ENCODE data around the gene LSAMP. TPM values are rescaled to one million over a fixed set of nuclear protein-coding genes. Genes with fewer than 3 reads are reported as not detected.

The LSAMP gene
- total RNA-seq, 2 donors from 2014 or later = 1.9 to 5.4 TPM

GRCh38 chr3:115862099-115862498, 583.2 kb downstream of the LSAMP start:
- no peaks in the 10 kb centered on the region for H3K9me3 ChIP-seq
- H3K27ac ChIP-seq = no peak overlapping the region
- no peak for DNase-seq (ENCODE audit: low spot score)
- no peaks in the 10 kb centered on the region for H3K36me3 ChIP-seq
- TF ChIP-seq, protein P1, sequence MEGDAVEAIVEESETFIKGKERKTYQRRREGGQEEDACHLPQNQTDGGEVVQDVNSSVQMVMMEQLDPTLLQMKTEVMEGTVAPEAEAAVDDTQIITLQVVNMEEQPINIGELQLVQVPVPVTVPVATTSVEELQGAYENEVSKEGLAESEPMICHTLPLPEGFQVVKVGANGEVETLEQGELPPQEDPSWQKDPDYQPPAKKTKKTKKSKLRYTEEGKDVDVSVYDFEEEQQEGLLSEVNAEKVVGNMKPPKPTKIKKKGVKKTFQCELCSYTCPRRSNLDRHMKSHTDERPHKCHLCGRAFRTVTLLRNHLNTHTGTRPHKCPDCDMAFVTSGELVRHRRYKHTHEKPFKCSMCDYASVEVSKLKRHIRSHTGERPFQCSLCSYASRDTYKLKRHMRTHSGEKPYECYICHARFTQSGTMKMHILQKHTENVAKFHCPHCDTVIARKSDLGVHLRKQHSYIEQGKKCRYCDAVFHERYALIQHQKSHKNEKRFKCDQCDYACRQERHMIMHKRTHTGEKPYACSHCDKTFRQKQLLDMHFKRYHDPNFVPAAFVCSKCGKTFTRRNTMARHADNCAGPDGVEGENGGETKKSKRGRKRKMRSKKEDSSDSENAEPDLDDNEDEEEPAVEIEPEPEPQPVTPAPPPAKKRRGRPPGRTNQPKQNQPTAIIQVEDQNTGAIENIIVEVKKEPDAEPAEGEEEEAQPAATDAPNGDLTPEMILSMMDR (IDR thresholded peaks at IDR 0.05) = no peak
- H3K27me3 ChIP-seq (replicated peaks; ENCODE audit: insufficient read depth) = no peaks in the 10 kb centered on the region
- H3K4me1 ChIP-seq (ENCODE audit: control insufficient read depth in 1 of 2, low read depth in 2 of 2) = no peaks in the 10 kb centered on the region
- H3K4me3 ChIP-seq = no peak overlapping the region
- ATAC-seq (ENCODE audit: insufficient number of reproducible peaks, low FRiP score, low read depth) = no peak

GRCh38 chr3:115861166-115861733, 584.0 kb downstream of the LSAMP start:
- DNase-seq (ENCODE audit: low spot score) (no peak), ATAC-seq (ENCODE audit: insufficient number of reproducible peaks, low FRiP score, low read depth) (no peak)
- TF ChIP-seq, protein P1 (IDR thresholded peaks at IDR 0.05) = no peak

DNA sequence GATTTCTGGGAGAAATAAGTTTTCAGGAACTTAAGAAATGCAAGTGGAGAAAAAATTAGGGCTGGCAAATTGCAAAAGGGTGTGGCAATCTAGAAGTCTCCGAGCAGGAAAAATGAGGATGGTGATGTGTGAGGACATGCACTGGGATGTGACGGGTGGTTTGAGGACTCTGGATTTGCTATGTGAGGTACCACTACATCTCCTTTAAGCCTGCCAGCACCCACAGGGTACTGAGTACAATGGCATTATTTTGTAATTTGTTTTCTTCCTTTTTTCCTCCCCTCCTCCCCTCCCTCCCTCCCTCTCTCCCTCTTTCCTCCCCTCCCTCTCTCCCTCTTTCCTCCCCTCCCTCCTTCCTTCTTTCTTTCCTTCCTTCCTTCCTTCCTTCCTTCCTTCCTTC, 584.5 kb downstream of the LSAMP start:
- H3K27ac ChIP-seq = no peak overlapping the region
- no peaks in the 10 kb centered on the region for H3K27me3 ChIP-seq (replicated peaks; ENCODE audit: insufficient read depth)
- no peaks in the 10 kb centered on the region for H3K9me3 ChIP-seq
- H3K4me3 ChIP-seq = no peak overlapping the region
- TF ChIP-seq, protein P1 (IDR thresholded peaks at IDR 0.05) = no peak
- H3K36me3 ChIP-seq = no peaks in the 10 kb centered on the region
- ATAC-seq (ENCODE audit: insufficient number of reproducible peaks, low FRiP score, low read depth) = no peak
- H3K4me1 ChIP-seq (ENCODE audit: control insufficient read depth in 1 of 2, low read depth in 2 of 2) = no peaks in the 10 kb centered on the region
- DNase-seq (ENCODE audit: low spot score) = no peak

More at GRCh38 chr3:115861166-115861733, 584.0 kb downstream of the LSAMP start:
- Histone ChIP-seq H3K36me3 (no peaks in the 10 kb centered on the region), H3K4me1 (ENCODE audit: control insufficient read depth in 1 of 2, low read depth in 2 of 2) (no peaks in the 10 kb centered on the region), H3K27ac (no peak overlapping the region), H3K9me3 (no peaks in the 10 kb centered on the region), H3K27me3 (replicated peaks; ENCODE audit: insufficient read depth) (no peaks in the 10 kb centered on the region), H3K4me3 (no peak overlapping the region)

GRCh38 chr3:115859002-115859807, 586.1 kb downstream of the LSAMP start:
- no peaks in the 10 kb centered on the region for H3K4me1 ChIP-seq (ENCODE audit: control insufficient read depth in 1 of 2, low read depth in 2 of 2)
- no peak for DNase-seq (ENCODE audit: low spot score)
- no peaks in the 10 kb centered on the region for H3K27me3 ChIP-seq (replicated peaks; ENCODE audit: insufficient read depth)

GRCh38 chr3:115857518-115858136, 587.7 kb downstream of the LSAMP start:
- ATAC-seq (ENCODE audit: insufficient number of reproducible peaks, low FRiP score, low read depth) (no peak), DNase-seq (ENCODE audit: low spot score) (no peak)
- Histone ChIP-seq H3K4me1 (ENCODE audit: control insufficient read depth in 1 of 2, low read depth in 2 of 2) (no peaks in the 10 kb centered on the region), H3K36me3 (no peaks in the 10 kb centered on the region), H3K4me3 (no peak overlapping the region), H3K27me3 (replicated peaks; ENCODE audit: insufficient read depth) (no peaks in the 10 kb centered on the region), H3K9me3 (no peaks in the 10 kb centered on the region), H3K27ac (no peak overlapping the region)
- TF ChIP-seq, protein P1 (IDR thresholded peaks at IDR 0.05) = no peak

More at GRCh38 chr3:115859002-115859807, 586.1 kb downstream of the LSAMP start:
- TF ChIP-seq, protein P1 (IDR thresholded peaks at IDR 0.05) = no peak
- ATAC-seq (ENCODE audit: insufficient number of reproducible peaks, low FRiP score, low read depth) = no peak
- Histone ChIP-seq H3K4me3 (no peak overlapping the region), H3K27ac (no peak overlapping the region), H3K36me3 (no peaks in the 10 kb centered on the region), H3K9me3 (no peaks in the 10 kb centered on the region)
